IMR-90 (cell line): ENCODE measurements around the gene HS6ST3. TPM values are rescaled to one million over a fixed set of nuclear protein-coding genes. Genes with fewer than 3 reads are reported as not detected.

Experiments
- ATAC-seq: fragments of 200-7000 bp; cut with Tn5 transposase; 2 replicates; pipeline ENCODE4 v1.9.1; 2020; ENCODE audit warnings: low read depth, mild to moderate bottlenecking, moderate library complexity
- BruUV-seq: library from RNA; stranded (reverse); fragments of 400-500 nt; replicated peaks from 2 replicates; lab custom pipeline; 2021; lab: Mats Ljungman, UMichigan
- CTCF ChIA-PET: fragments of 300-600 bp; formaldehyde crosslinking; extraction: SDS; loops from one replicate; lab custom pipeline; 2021; ENCODE audit warnings: antibody characterized with exemption; lab: Yijun Ruan, JAX
- POLR2A ChIA-PET: fragments of 300-600 bp; sonication (Branson Sonifier 250); formaldehyde crosslinking; loops from one replicate; lab custom pipeline; 2022; ENCODE audit warnings: antibody characterized with exemption; ENCODE audit not compliant: unreplicated experiment; lab: Charles Lee
- DNase-seq: peaks from one replicate; pipeline ENCODE4 v3.0.0; 2013
- H2AFZ ChIP-seq: replicated peaks from 2 replicates; pipeline ENCODE3; 2013; ENCODE audit warnings: low read length, mild to moderate bottlenecking; ENCODE audit not compliant: poor library complexity
- H2AK5ac ChIP-seq: 2 replicates; pipeline ENCODE4 v1.6.1; 2013; ENCODE audit warnings: low read depth, low read length, inconsistent platforms
- H2AK9ac ChIP-seq: replicated peaks from 2 replicates; pipeline ENCODE3; 2013; ENCODE audit warnings: mild to moderate bottlenecking, low read depth, low read length, moderate library complexity; ENCODE audit not compliant: poor library complexity
- H2BK120ac ChIP-seq: 2 replicates; pipeline ENCODE4 v1.6.1; 2013; ENCODE audit warnings: low read depth, low read length, inconsistent platforms
- H2BK15ac ChIP-seq: 3 replicates; pipeline ENCODE4 v1.6.1; 2013; ENCODE audit warnings: low read depth, low read length, inconsistent platforms
- H2BK20ac ChIP-seq: 2 replicates; pipeline ENCODE4 v1.6.1; 2013; ENCODE audit warnings: low read depth, mild to moderate bottlenecking, inconsistent platforms, low read length, moderate library complexity
- H2BK5ac ChIP-seq: 2 replicates; pipeline ENCODE4 v1.6.1; 2013; ENCODE audit warnings: mild to moderate bottlenecking, low read depth, low read length, inconsistent platforms; ENCODE audit not compliant: poor library complexity, severe bottlenecking
- H3K14ac ChIP-seq: replicated peaks from 2 replicates; pipeline ENCODE4 v1.6.1; 2013; ENCODE audit warnings: low read depth, low read length, inconsistent platforms
- H3K18ac ChIP-seq: 2 replicates; pipeline ENCODE4 v1.6.1; 2013; ENCODE audit warnings: low read depth, low read length, control low read depth
- H3K23ac ChIP-seq: 2 replicates; pipeline ENCODE4 v1.6.1; 2013; ENCODE audit warnings: low read depth, low read length, inconsistent platforms
- H3K27ac ChIP-seq: 2 replicates; pipeline ENCODE4 v1.5.1; 2013; ENCODE audit warnings: mild to moderate bottlenecking, control low read depth, low read length; ENCODE audit not compliant: insufficient read depth
- H3K27me3 ChIP-seq: 2 replicates; pipeline ENCODE4 v1.6.1; 2013; ENCODE audit warnings: low read length; ENCODE audit not compliant: control insufficient read depth, insufficient read depth
- H3K36me3 ChIP-seq: 2 replicates; pipeline ENCODE4 v1.6.1; 2013; ENCODE audit warnings: low read length, mixed read lengths; ENCODE audit not compliant: control insufficient read depth, insufficient read depth
- H3K4ac ChIP-seq: 2 replicates; pipeline ENCODE4 v1.6.1; 2013; ENCODE audit warnings: low read depth, low read length, inconsistent platforms
- H3K4me1 ChIP-seq: 2 replicates; pipeline ENCODE4 v1.6.1; 2013; ENCODE audit warnings: low read length, mixed read lengths; ENCODE audit not compliant: control insufficient read depth, insufficient read depth
- H3K4me2 ChIP-seq: 2 replicates; pipeline ENCODE4 v1.6.1; 2013; ENCODE audit warnings: low read depth, mild to moderate bottlenecking, control low read depth, low read length, moderate library complexity
- H3K4me3 ChIP-seq: 2 replicates; pipeline ENCODE4 v1.5.1; 2013; ENCODE audit warnings: low read depth, mild to moderate bottlenecking, control low read depth, low read length, moderate library complexity; ENCODE audit not compliant: insufficient read depth
- H3K56ac ChIP-seq: 2 replicates; pipeline ENCODE4 v1.6.1; 2013; ENCODE audit warnings: low read length, inconsistent platforms; ENCODE audit not compliant: insufficient read depth; ENCODE audit errors: extremely low read depth
- H3K79me1 ChIP-seq, 2 experiments: 2 replicates each; pipeline ENCODE4 v1.6.1; 2013; ENCODE audit warnings: low read length in 2 of 2, inconsistent platforms in 1 of 2, low read depth in 1 of 2
- H3K9ac ChIP-seq: 2 replicates; pipeline ENCODE4 v1.6.1; 2013; ENCODE audit warnings: low read depth, low read length, control low read depth
- H3K9me1 ChIP-seq: 2 replicates; pipeline ENCODE4 v1.6.1; 2013; ENCODE audit warnings: low read length, inconsistent platforms; ENCODE audit not compliant: insufficient read depth
- H3K9me3 ChIP-seq: 2 replicates; pipeline ENCODE4 v1.6.1; 2013; ENCODE audit warnings: low read length; ENCODE audit not compliant: control insufficient read depth, insufficient read depth
- H4K20me1 ChIP-seq: 2 replicates; pipeline ENCODE4 v1.6.1; 2013; ENCODE audit warnings: low read length, inconsistent platforms; ENCODE audit not compliant: insufficient read depth
- H4K5ac ChIP-seq: 2 replicates; pipeline ENCODE4 v1.6.1; 2013; ENCODE audit warnings: mild to moderate bottlenecking, low read depth, low read length, control low read depth
- H4K8ac ChIP-seq, 2 experiments: 2 replicates each; pipeline ENCODE4 v1.6.1; 2013; ENCODE audit warnings: low read depth in 2 of 2, low read length in 2 of 2, control low read depth in 1 of 2, inconsistent platforms in 1 of 2
- H4K91ac ChIP-seq: 2 replicates; pipeline ENCODE4 v1.6.1; 2013; ENCODE audit warnings: low read depth, low read length, inconsistent platforms; ENCODE audit not compliant: insufficient read depth
- BHLHE40 ChIP-seq: fragments of 150-350 bp; IDR thresholded peaks from 2 replicates; pipeline ENCODE4 v1.6.1; 2016; ENCODE audit warnings: mild to moderate bottlenecking, low read depth, low read length
- CEBPB ChIP-seq: IDR thresholded peaks from 2 replicates; pipeline ENCODE4 v1.6.1; 2012; ENCODE audit warnings: low read depth, low read length, improper control_type of control experiment
- CHD1 ChIP-seq: IDR thresholded peaks from 2 replicates; pipeline ENCODE4 v1.6.1; 2012; ENCODE audit warnings: low read depth, low read length, improper control_type of control experiment
- CTCF ChIP-seq: conservative IDR thresholded peaks from 2 replicates; pipeline ENCODE4 v1.5.1; 2012; ENCODE audit warnings: mild to moderate bottlenecking, low read depth, low read length, improper control_type of control experiment
- ELK1 ChIP-seq: fragments of 150-350 bp; IDR thresholded peaks from 2 replicates; pipeline ENCODE4 v1.6.1; 2016; ENCODE audit warnings: low read depth, mild to moderate bottlenecking, low read length, moderate library complexity, borderline replicate concordance
- FOS ChIP-seq: fragments of 150-350 bp; IDR thresholded peaks from 2 replicates; pipeline ENCODE4 v1.6.1; 2016; ENCODE audit warnings: low read depth, low read length
- MAFK ChIP-seq: IDR thresholded peaks from 2 replicates; pipeline ENCODE4 v1.6.1; 2012; ENCODE audit warnings: low read depth, low read length, improper control_type of control experiment
- MAZ ChIP-seq: IDR thresholded peaks from 2 replicates; pipeline ENCODE4 v1.6.1; 2012; ENCODE audit warnings: low read depth, mild to moderate bottlenecking, low read length, improper control_type of control experiment, moderate library complexity, borderline replicate concordance
- MXI1 ChIP-seq: IDR thresholded peaks from 2 replicates; pipeline ENCODE4 v1.6.1; 2012; ENCODE audit warnings: low read depth, mild to moderate bottlenecking, low read length, moderate library complexity, borderline replicate concordance
- NFE2L2 ChIP-seq: fragments of 150-350 bp; IDR thresholded peaks from 2 replicates; pipeline ENCODE4 v1.6.1; 2016; ENCODE audit warnings: low read depth, mild to moderate bottlenecking, low read length
- POLR2A ChIP-seq: IDR thresholded peaks from 2 replicates; pipeline ENCODE4 v1.6.1; 2012; ENCODE audit warnings: mild to moderate bottlenecking, low read depth, low read length
- RAD21 ChIP-seq: IDR thresholded peaks from 2 replicates; pipeline ENCODE4 v1.6.1; 2012; ENCODE audit warnings: low read length, improper control_type of control experiment
- RCOR1 ChIP-seq: IDR thresholded peaks from 2 replicates; pipeline ENCODE4 v1.6.1; 2012; ENCODE audit warnings: mild to moderate bottlenecking, low read length, improper control_type of control experiment; ENCODE audit not compliant: insufficient replicate concordance
- RFX5 ChIP-seq: IDR thresholded peaks from 2 replicates; pipeline ENCODE4 v1.8.0; 2012; ENCODE audit warnings: low read depth, mild to moderate bottlenecking, low read length, moderate library complexity
- SMC3 ChIP-seq: fragments of 150-350 bp; IDR thresholded peaks from 2 replicates; pipeline ENCODE4 v1.6.1; 2016; ENCODE audit warnings: low read depth, mild to moderate bottlenecking, antibody characterized with exemption, low read length, moderate library complexity
- USF2 ChIP-seq: fragments of 150-350 bp; IDR thresholded peaks from 2 replicates; pipeline ENCODE4 v1.6.1; 2017; ENCODE audit warnings: mild to moderate bottlenecking, antibody characterized with exemption, low read length, low read depth
- WGBS, 2 experiments: methylation state at CpG; one replicate each; pipeline versions ENCODE4 v1.1.5 to v1.1.7; 2013; ENCODE audit warnings: missing lambda C conversion rate in 2 of 2; ENCODE audit not compliant: insufficient read length in 1 of 2; ENCODE audit errors: extremely low coverage in 2 of 2; 5-methylcytosine and 5-hydroxymethylcytosine counted together
- dilution Hi-C: fragments of 300-500 bp; cut with HindIII; formaldehyde crosslinking; loops from one replicate; pipeline ENCODE4 v1.14.3; 2018; ENCODE audit warnings: low sequenced_read_pairs; ENCODE audit not compliant: unreplicated experiment
- in situ Hi-C: fragments of 300-500 bp; cut with MboI; formaldehyde crosslinking; loops from 3 replicates; pipeline ENCODE4 v1.14.3; 2019; ENCODE audit warnings: low sequenced_read_pairs, inconsistent platforms, mixed read lengths
- intact Hi-C: fragments of 100-400 bp; cut with micrococcal nuclease; formaldehyde crosslinking; loops from 2 replicates; pipeline ENCODE4 v1.10.0; 2022
- polyA plus RNA-seq, 3 experiments: library from polyadenylated mRNA; depleted of rRNA; stranded (reverse); fragments of >200 nt; gene quantifications; 2 replicates each; pipeline ENCODE4 v1.2.3, GENCODE V29; 2012; ENCODE audit warnings: low replicate concordance in 1 of 3
- total RNA-seq: library from RNA; depleted of rRNA; stranded (reverse); fragments of >200 nt; gene quantifications from 2 replicates; pipeline ENCODE4 v1.2.3, GENCODE V29; 2012

The HS6ST3 gene
- total and polyA plus RNA-seq, 2 of the 4 experiments (the other 2 are of a cell fraction): not detected

DNA sequence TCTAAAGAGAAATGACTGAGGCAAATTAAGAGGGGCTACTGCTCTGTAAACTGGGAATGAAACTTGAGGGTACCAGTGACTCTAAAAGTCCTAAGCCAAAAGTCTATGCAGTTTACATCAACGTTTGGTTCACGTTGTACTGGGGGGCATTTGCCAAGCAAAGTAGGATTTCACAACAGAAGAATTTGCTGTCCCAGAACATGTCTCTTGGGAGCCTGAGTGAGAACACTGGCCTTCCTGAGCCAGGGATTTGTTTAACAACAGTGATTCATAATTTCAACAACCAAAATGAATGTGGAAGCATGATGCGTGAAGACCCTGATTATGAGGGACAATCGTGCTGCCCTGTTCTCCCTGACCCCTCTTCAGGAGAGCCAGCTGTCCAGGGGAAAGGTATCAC is 726.4 kb downstream of the HS6ST3 start:
- BruUV-seq: no TSS peak
- TF ChIP-seq RFX5 (no peak), CEBPB (no peak), USF2 (no peak), NFE2L2 (no peak), MXI1 (no peak), CTCF (no peak), ELK1 (no peak), MAFK (no peak), RCOR1 (no peak), BHLHE40 (no peak), FOS (no peak), CHD1 (no peak), POLR2A (no peak), SMC3 (no peak), RAD21 (no peak), MAZ (no peak)
- DNase-seq (no peak), ATAC-seq (no peak)
- Histone ChIP-seq H2AFZ (no peak overlapping the region), H3K27ac (no peak overlapping the region), H3K9ac (no peak overlapping the region), H3K9me3 (no peaks in the 10 kb centered on the region), H3K27me3 (no peaks in the 10 kb centered on the region), H3K4ac (no peak overlapping the region), H3K79me1 (no peaks in the 10 kb centered on the region), H4K91ac (no peak overlapping the region), H3K4me3 (no peak overlapping the region), H4K8ac (no peak overlapping the region), H3K9me1 (no peaks in the 10 kb centered on the region), H3K14ac (no peak overlapping the region), H3K4me1 (no peaks in the 10 kb centered on the region), H3K56ac (no peak overlapping the region), H2BK120ac (no peak overlapping the region), H3K36me3 (no peaks in the 10 kb centered on the region), H3K18ac (no peak overlapping the region), H4K20me1 (no peaks in the 10 kb centered on the region), H2BK5ac (no peak overlapping the region), H3K23ac (no peak overlapping the region), H2BK20ac (no peak overlapping the region), H4K5ac (no peak overlapping the region), H2BK15ac (no peak overlapping the region), H2AK9ac (no peak overlapping the region), H2AK5ac (no peak overlapping the region), H3K4me2 (no peak overlapping the region)
- intact Hi-C loops (loop anchor here (5.0 kb wide), 1 partner anchor 794 kb away; no protein-coding TSS in a partner anchor), in situ Hi-C loops (loop anchor here (25.0 kb wide), 1 partner anchor 779 kb away; no protein-coding TSS in a partner anchor), dilution Hi-C loops (no loop called here)
- WGBS, 2 experiments: 46% methylated on average over 2 of the region's 4 CpGs; no CpG with 5 or more reads in 1 of the 2 experiments
- CTCF ChIA-PET: no interaction called here
- POLR2A ChIA-PET: no interaction called here
